GM19351 (cell line): Measurements from ENCODE around the gene ICE2.

Experiments
- ATAC-seq: cut with Tn5 transposase; IDR thresholded peaks from one replicate; pipeline ENCODE4 v1.9.1; 2021; ENCODE audit warnings: mild to moderate bottlenecking, moderate library complexity; ENCODE audit not compliant: unreplicated experiment

The ICE2 gene

DNA sequence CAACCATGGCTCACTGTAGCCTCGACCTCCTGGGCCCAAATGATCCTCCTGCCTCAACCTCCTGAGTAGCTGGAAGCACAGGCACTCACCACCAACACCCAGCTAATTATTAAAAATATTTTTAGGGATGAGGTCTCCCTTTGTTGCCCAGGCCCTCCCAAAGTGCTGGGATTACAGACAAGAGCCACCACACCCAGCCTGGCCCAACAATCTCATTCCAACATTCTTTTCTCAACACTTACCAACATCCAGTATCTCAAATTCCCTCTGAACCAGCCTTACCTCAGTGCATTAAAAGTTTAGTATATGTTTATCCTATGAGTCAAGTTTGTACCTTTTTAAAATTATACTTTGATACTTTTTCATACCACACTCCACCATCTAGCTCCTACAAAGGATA is 106.2 kb downstream of the ICE2 start:
- no peak for ATAC-seq

DNA sequence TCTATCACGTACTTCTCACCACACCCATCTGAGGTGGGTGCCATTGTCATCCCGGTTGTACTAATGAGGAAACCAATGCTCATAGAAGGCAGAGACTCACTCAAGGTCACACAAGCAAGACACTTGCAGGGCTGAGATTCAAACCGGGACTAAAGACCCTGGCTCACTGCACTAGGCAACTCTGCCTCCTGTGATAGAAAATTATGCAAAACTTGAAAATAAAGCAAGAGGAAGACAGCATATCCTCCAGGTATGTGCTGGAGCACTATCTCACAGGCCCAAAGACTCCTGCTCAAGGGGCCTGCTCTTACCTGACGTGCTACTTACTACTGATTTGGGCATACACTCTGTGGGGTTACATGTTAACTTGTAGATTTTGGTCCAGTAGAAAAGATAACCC is 106.7 kb downstream of the ICE2 start:
- ATAC-seq: no peak

DNA sequence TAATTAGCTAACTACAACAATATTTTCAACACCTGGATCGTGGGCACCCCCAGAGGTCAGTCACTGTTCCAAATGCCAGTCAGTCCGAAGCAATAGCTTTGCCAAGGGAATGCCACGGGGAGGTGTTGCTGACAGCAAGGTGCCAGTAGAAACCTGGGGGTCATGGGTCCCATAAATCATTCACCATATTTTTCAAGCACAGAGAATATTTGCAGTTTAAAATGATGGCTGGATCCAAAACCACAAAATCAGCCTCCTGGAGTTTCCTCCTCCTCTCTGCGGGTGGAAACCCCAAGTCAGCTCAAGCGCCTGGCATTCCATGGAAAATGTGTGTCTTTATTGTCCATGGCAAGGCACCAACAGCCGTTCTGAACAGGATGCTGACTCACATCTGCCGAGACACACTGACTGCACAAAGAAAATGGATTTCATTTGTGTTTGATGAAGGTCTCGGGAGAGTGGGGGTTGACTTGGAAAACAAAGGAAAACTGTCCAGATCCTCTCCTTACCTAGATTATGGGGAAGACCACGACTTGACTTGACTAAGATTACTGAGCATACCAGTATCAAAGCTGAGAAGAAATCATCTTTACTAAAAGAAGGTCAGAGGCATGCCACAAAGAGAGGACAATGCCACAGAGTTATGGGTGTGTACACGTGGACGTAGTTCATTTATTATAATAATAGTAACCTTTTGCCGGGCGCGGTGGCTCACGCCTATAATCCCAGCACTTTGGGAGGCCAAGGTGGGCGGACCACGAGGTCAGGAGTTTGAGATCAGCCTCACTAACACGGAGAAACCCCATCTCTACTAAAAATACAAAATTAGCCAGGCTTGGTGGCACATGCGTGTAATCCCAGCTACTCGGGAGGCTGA is 107.5 kb downstream of the ICE2 start:
- ATAC-seq: no peak

DNA sequence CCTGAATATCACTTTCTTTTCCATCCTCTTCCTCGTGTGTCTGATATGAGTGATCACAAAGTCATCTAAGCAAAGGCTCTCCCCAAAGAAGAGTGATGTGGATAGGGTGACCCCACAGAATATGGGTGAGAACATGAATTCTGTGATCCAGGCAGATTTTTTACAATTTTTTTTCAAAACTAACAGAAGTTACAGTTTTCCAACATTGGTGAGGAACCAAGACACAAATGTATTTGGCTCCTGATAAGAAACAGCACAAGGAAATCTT is 108.1 kb downstream of the ICE2 start:
- ATAC-seq: no peak

DNA sequence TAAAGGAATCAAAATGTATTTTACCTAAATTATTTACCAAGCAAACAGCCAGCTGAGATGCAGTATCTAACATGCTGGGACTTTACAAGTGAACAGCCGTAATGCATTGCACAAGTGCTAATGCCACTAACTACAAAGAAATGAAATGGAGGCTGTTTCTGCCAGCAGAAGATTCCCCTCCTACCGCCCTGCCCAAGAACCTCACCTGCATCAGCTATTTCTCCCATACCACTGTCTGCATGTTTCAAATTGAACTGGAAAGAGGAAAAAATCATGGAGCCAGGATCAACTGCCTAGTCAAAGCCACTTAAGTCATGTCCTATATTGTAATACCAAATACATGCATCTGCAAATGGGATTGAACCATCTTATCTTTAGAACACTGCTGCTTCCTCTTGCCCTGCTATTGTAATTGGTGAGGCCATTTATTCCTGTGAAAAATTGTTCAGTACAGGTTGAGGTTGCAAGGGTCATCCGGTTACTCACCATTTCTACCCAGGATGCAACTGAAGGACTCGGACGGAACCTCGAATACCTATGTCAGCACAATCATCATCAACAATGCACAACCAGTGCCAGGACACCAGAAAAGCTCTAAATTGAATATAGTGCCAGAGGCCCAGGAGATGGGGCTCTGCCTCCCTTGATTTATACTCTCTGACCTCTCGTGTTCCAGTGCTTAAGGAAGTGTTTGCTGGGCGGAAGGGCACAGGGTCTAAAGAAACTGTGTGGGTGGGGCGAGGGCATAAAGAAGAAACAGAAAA is 108.7 kb downstream of the ICE2 start:
- ATAC-seq: no peak

DNA sequence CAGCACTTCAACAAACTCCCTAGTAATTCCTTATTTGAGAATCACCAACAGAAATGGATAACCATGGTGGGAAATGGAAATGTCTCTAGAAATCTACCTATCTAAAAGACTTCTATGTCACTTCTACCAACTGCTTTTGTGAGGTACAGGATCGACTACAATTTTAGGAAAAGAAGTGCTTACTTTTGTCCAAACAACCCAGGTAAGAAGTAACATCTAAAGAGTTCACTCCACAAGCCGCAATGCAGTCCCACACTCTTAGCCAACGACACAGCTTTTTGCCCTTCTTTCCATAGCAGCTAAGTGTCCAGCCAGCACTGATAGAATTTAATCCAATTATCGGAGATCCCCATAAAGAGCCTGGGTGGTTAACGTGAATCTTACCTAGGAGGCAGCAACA is 109.2 kb downstream of the ICE2 start:
- no peak for ATAC-seq
